H1 (cell line): ENCODE data around the gene MAP9. TPM values are rescaled to one million over a fixed set of nuclear protein-coding genes. Genes with fewer than 3 reads are reported as not detected.

Experiments used
- CTCF ChIA-PET: fragments of 300-600 bp; sonication (Branson Sonifier 250); formaldehyde crosslinking; loops from one replicate; lab custom pipeline; 2021; ENCODE audit not compliant: partially characterized antibody; lab: Charles Lee
- POLR2A ChIA-PET: fragments of 300-600 bp; sonication (Branson Sonifier 250); formaldehyde crosslinking; loops from one replicate; lab custom pipeline; 2021; ENCODE audit warnings: inconsistent platforms; ENCODE audit not compliant: partially characterized antibody; lab: Charles Lee
- DNase-seq, 2 experiments: peaks; one replicate each; pipeline versions ENCODE4 v3.0.0 to v3.0.0-alpha.2; 2010 to 2022; ENCODE audit warnings: low spot score in 2 of 2, low read depth in 1 of 2, mixed read lengths in 1 of 2
- FAIRE-seq: peaks from 2 replicates; lab custom pipeline; 2011; peaks lifted over from hg19 to GRCh38; lab: Jason Lieb, UNC
- H2AFZ ChIP-seq: 2 replicates; pipeline ENCODE4 v1.8.1; 2012; ENCODE audit warnings: low read length, inconsistent platforms
- H2AK5ac ChIP-seq: 2 replicates; pipeline ENCODE4 v1.6.1; 2013; ENCODE audit warnings: low read depth, low read length
- H2BK120ac ChIP-seq: replicated peaks from 2 replicates; pipeline ENCODE3; 2013; ENCODE audit warnings: low read depth, low read length, inconsistent platforms
- H2BK12ac ChIP-seq: 2 replicates; pipeline ENCODE4 v1.6.1; 2013; ENCODE audit warnings: low read depth, low read length
- H2BK15ac ChIP-seq: 2 replicates; pipeline ENCODE4 v1.6.1; 2013; ENCODE audit warnings: low read length
- H2BK20ac ChIP-seq: 2 replicates; pipeline ENCODE4 v1.6.1; 2013; ENCODE audit warnings: low read length
- H2BK5ac ChIP-seq: 2 replicates; pipeline ENCODE4 v1.6.1; 2013; ENCODE audit warnings: low read depth, low read length
- H3K14ac ChIP-seq: 2 replicates; pipeline ENCODE4 v1.6.1; 2013; ENCODE audit warnings: inconsistent platforms; ENCODE audit not compliant: insufficient read length
- H3K18ac ChIP-seq: 2 replicates; pipeline ENCODE4 v1.6.1; 2013; ENCODE audit warnings: low read length; ENCODE audit errors: extremely low read depth
- H3K23ac ChIP-seq: 2 replicates; pipeline ENCODE4 v1.6.1; 2013; ENCODE audit warnings: inconsistent platforms; ENCODE audit not compliant: insufficient read length
- H3K23me2 ChIP-seq: 2 replicates; pipeline ENCODE4 v1.6.1; 2013; ENCODE audit warnings: low read depth, low read length
- H3K27ac ChIP-seq: 2 replicates; pipeline ENCODE4 v1.6.1; 2011; ENCODE audit warnings: low read depth, low read length, inconsistent platforms
- H3K27me3 ChIP-seq, 4 experiments: replicated peaks in 1 of 4; 1 replicate in 1 of 4; 2 replicates in 3 of 4; pipeline versions ENCODE4 v1.6.1 to v1.8.1; 2011 to 2013; ENCODE audit warnings: low read length in 3 of 4, mild to moderate bottlenecking in 3 of 4, inconsistent platforms in 2 of 4, mixed read lengths in 2 of 4, moderate library complexity in 1 of 4; ENCODE audit not compliant: control insufficient read depth in 3 of 4, insufficient read depth in 3 of 4; ENCODE audit errors: extremely low read depth in 1 of 4
- H3K36me3 ChIP-seq, 4 experiments: 2 replicates each; pipeline versions ENCODE4 v1.6.1 to v1.8.1; 2011 to 2013; ENCODE audit warnings: mild to moderate bottlenecking in 4 of 4, low read length in 3 of 4, moderate library complexity in 2 of 4, control low read depth in 1 of 4, inconsistent platforms in 1 of 4; ENCODE audit not compliant: insufficient read depth in 4 of 4, control insufficient read depth in 2 of 4
- H3K4ac ChIP-seq: replicated peaks from 2 replicates; pipeline ENCODE3; 2013; ENCODE audit warnings: low read length, low read depth, mixed read lengths, inconsistent platforms; ENCODE audit not compliant: insufficient read length
- H3K4me1 ChIP-seq, 4 experiments: replicated peaks in 1 of 4; 1 replicate in 1 of 4; 2 replicates in 3 of 4; pipeline versions ENCODE4 v1.6.1 to v1.8.1; 2011 to 2013; ENCODE audit warnings: low read length in 3 of 4, inconsistent platforms in 2 of 4, mixed read lengths in 1 of 4; ENCODE audit not compliant: insufficient read depth in 4 of 4, control insufficient read depth in 3 of 4
- H3K4me2 ChIP-seq, 2 experiments: 2 replicates each; pipeline versions ENCODE4 v1.6.1 to v1.8.1; 2011 to 2013; ENCODE audit warnings: low read depth in 2 of 2, low read length in 2 of 2, control low read depth in 1 of 2, inconsistent platforms in 1 of 2, mild to moderate bottlenecking in 1 of 2; ENCODE audit not compliant: insufficient read depth in 1 of 2
- H3K4me3 ChIP-seq, 4 experiments: fragments of 200-600, 300-600 bp in 1 of 4; sonication (generic), shearing (Covaris generic), sonication (Bioruptor Twin) in 1 of 4; 2 replicates each; pipeline versions ENCODE4 v1.5.1 to v1.8.1; 2011 to 2016; ENCODE audit warnings: low read length in 4 of 4, low read depth in 3 of 4, control low read depth in 2 of 4, inconsistent platforms in 2 of 4, mild to moderate bottlenecking in 2 of 4, mixed read lengths in 1 of 4, moderate library complexity in 1 of 4; ENCODE audit not compliant: insufficient read depth in 2 of 4; ENCODE audit errors: extremely low read depth in 1 of 4
- H3K56ac ChIP-seq: replicated peaks from 2 replicates; pipeline ENCODE3; 2013; ENCODE audit warnings: low read depth, mild to moderate bottlenecking, mixed read lengths, low read length, inconsistent platforms; ENCODE audit not compliant: insufficient read length
- H3K79me1 ChIP-seq: 2 replicates; pipeline ENCODE4 v1.6.1; 2013; ENCODE audit warnings: low read depth, low read length, control low read depth
- H3K79me2 ChIP-seq, 2 experiments: 2 replicates each; pipeline versions ENCODE4 v1.6.1 to v1.8.1; 2012 to 2013; ENCODE audit warnings: low read length in 2 of 2, mild to moderate bottlenecking in 2 of 2, inconsistent platforms in 1 of 2; ENCODE audit not compliant: insufficient read depth in 2 of 2, control insufficient read depth in 1 of 2
- H3K9ac ChIP-seq, 4 experiments: replicated peaks in 1 of 4; 1 replicate in 1 of 4; 2 replicates in 3 of 4; pipeline versions ENCODE4 v1.6.1 to v1.8.1; 2011 to 2013; ENCODE audit warnings: low read depth in 3 of 4, low read length in 3 of 4, control low read depth in 2 of 4, mild to moderate bottlenecking in 2 of 4, moderate library complexity in 2 of 4, inconsistent platforms in 1 of 4; ENCODE audit errors: extremely low read depth in 1 of 4
- H3K9me3 ChIP-seq, 2 experiments: 2 replicates each; pipeline versions ENCODE4 v1.6.1 to v1.8.1; 2012 to 2013; ENCODE audit warnings: mild to moderate bottlenecking in 2 of 2, moderate library complexity in 2 of 2, control low read depth in 1 of 2, inconsistent platforms in 1 of 2, low read depth in 1 of 2, low read length in 1 of 2, mixed read lengths in 1 of 2; ENCODE audit not compliant: insufficient read depth in 2 of 2
- H4K20me1 ChIP-seq, 2 experiments: replicated peaks in 1 of 2; 2 replicates each; pipeline versions ENCODE3 to v1.8.1; 2011 to 2013; ENCODE audit warnings: inconsistent platforms in 2 of 2, low read length in 2 of 2, mild to moderate bottlenecking in 1 of 2; ENCODE audit not compliant: insufficient read depth in 2 of 2, control insufficient read depth in 1 of 2
- H4K5ac ChIP-seq: 2 replicates; pipeline ENCODE4 v1.6.1; 2013; ENCODE audit warnings: low read length, low read depth, mixed read lengths, inconsistent platforms; ENCODE audit not compliant: insufficient read length
- H4K8ac ChIP-seq: 2 replicates; pipeline ENCODE4 v1.8.0; 2013; ENCODE audit warnings: mild to moderate bottlenecking, moderate library complexity, low read length, inconsistent platforms; ENCODE audit not compliant: insufficient read depth; ENCODE audit errors: extremely low read depth
- H4K91ac ChIP-seq: replicated peaks from 2 replicates; pipeline ENCODE3; 2013; ENCODE audit warnings: low read length, mixed read lengths, inconsistent platforms; ENCODE audit not compliant: insufficient read length
- ASH2L ChIP-seq: fragments of 200-600, 300-600 bp; sonication (generic); IDR thresholded peaks from one replicate; pipeline ENCODE4 v1.7.1; 2017; ENCODE audit warnings: low read length
- CREB1 ChIP-seq: IDR thresholded peaks from 2 replicates; pipeline ENCODE4 v1.6.1; 2012; ENCODE audit warnings: inconsistent platforms
- EGR1 ChIP-seq: IDR thresholded peaks from 2 replicates; pipeline ENCODE4 v1.6.1; 2011; ENCODE audit warnings: low read depth, low read length, borderline replicate concordance
- FOSL1 ChIP-seq: IDR thresholded peaks from 2 replicates; pipeline ENCODE4 v1.6.1; 2011; ENCODE audit warnings: mild to moderate bottlenecking, low read depth, low read length, moderate library complexity; ENCODE audit not compliant: insufficient read depth
- GTF2F1 ChIP-seq: IDR thresholded peaks from 2 replicates; pipeline ENCODE4 v1.6.1; 2012; ENCODE audit warnings: low read depth, low read length, improper control_type of control experiment, borderline replicate concordance
- NRF1 ChIP-seq: IDR thresholded peaks from 2 replicates; pipeline ENCODE4 v1.6.1; 2011; ENCODE audit warnings: mild to moderate bottlenecking, low read depth, low read length, improper control_type of control experiment
- POLR2A ChIP-seq, 2 experiments: IDR thresholded peaks; 1 replicate in 1 of 2; 2 replicates in 1 of 2; pipeline ENCODE4 v1.6.1; 2011; ENCODE audit warnings: low read depth in 2 of 2, low read length in 2 of 2, mild to moderate bottlenecking in 2 of 2; ENCODE audit errors: control extremely low read depth in 1 of 2
- POLR2AphosphoS5 ChIP-seq: IDR thresholded peaks from 2 replicates; pipeline ENCODE4 v1.6.1; 2011; ENCODE audit warnings: low read depth, low read length
- RBBP5 ChIP-seq: IDR thresholded peaks from 2 replicates; pipeline ENCODE4 v1.7.1; 2012; ENCODE audit warnings: low read depth, mild to moderate bottlenecking, inconsistent platforms, low read length, moderate library complexity, borderline replicate concordance
- RXRA ChIP-seq: IDR thresholded peaks from 2 replicates; pipeline ENCODE4 v1.6.1; 2011; ENCODE audit warnings: low read depth, mild to moderate bottlenecking, low read length, moderate library complexity; ENCODE audit not compliant: insufficient read depth
- SAP30 ChIP-seq: fragments of 300-600 bp; sonication (generic); IDR thresholded peaks from 2 replicates; pipeline ENCODE4 v1.7.1; 2012; ENCODE audit warnings: low read length, moderate library complexity, mild to moderate bottlenecking, inconsistent platforms; ENCODE audit not compliant: insufficient read depth, insufficient replicate concordance
- SIRT6 ChIP-seq: IDR thresholded peaks from one replicate; pipeline ENCODE4 v1.7.1; 2012; ENCODE audit warnings: low read length, inconsistent platforms
- SIX5 ChIP-seq: IDR thresholded peaks from 2 replicates; pipeline ENCODE4 v1.6.1; 2011; ENCODE audit warnings: mild to moderate bottlenecking, low read depth, low read length
- SP1 ChIP-seq: IDR thresholded peaks from 2 replicates; pipeline ENCODE4 v1.6.1; 2011; ENCODE audit warnings: low read depth, low read length
- SP4 ChIP-seq: IDR thresholded peaks from 2 replicates; pipeline ENCODE4 v1.6.1; 2012; ENCODE audit warnings: low read length, inconsistent platforms
- TAF1 ChIP-seq: IDR thresholded peaks from 2 replicates; pipeline ENCODE4 v1.6.1; 2011; ENCODE audit warnings: mild to moderate bottlenecking, low read depth, low read length
- polyA plus RNA-seq, 7 experiments: library from polyadenylated mRNA; depleted of rRNA in 3 of 7; stranded (reverse) in 5 of 7; unstranded in 2 of 7; fragments of >200 nt in 5 of 7; fragments of 200-250 nt in 2 of 7; gene quantifications; 1 replicate in 5 of 7; 2 replicates in 1 of 7; 4 replicates in 1 of 7; pipeline versions ENCODE4 v1.2.1 to v1.2.3, GENCODE V29; 2011 to 2013; ENCODE audit warnings: missing spikeins in 2 of 7, mixed read lengths in 2 of 7
- total RNA-seq: library from RNA; stranded (reverse); fragmentation: NEBNext Ultra II Directional; extraction: Animal tissue kit (Norgen Biotek cat#: 25700); gene quantifications from 2 replicates; pipeline ENCODE4 v1.2.1, GENCODE V29; 2021
- TF ChIP-seq, protein P1 (sequence below): IDR thresholded peaks from 2 replicates; pipeline ENCODE4 v1.6.1; 2012; ENCODE audit warnings: low read length, inconsistent platforms

The MAP9 gene
- total and polyA plus RNA-seq, 2 of the 8 experiments (the other 6 are each of a cell fraction or from before 2014, with no cell fraction given) = 2.1 to 18.9 TPM

DNA sequence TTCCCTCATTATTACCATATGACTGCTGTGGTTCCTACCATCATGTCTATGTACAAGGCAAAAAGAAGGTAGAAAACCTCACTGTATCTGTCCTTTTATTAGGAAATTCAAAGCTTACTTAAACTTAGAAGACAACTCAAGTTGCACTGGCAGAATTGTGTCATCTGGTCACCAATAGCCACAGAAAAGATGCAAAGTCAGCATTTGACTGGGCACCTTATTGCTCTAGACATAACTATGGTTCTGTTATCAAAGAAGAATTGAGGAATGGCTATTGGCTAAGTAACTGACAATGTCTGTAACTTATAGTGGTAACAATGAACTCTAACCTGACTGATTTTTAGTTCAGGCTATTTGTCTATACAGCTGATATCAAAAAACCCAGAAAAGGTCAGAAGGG lies 45.3 kb downstream of the MAP9 start:
- no peaks in the 10 kb centered on the region for H3K79me2 ChIP-seq
- no peaks in the 10 kb centered on the region for H3K27me3 ChIP-seq
- no peak for DNase-seq
- no peak overlapping the region for H2BK12ac ChIP-seq
- TF ChIP-seq ASH2L (no peak), CREB1 (no peak), RBBP5 (no peak), SP1 (no peak), GTF2F1 (no peak), SIRT6 (no peak), POLR2A (IDR thresholded peaks at IDR 0.05; ENCODE audit: control extremely low read depth in 1 of 2, low read depth in 2 of 2, low read length in 2 of 2) (no peak), FOSL1 (no peak), TAF1 (no peak), RXRA (no peak), SP4 (no peak), NRF1 (no peak), EGR1 (no peak), SIX5 (no peak), POLR2AphosphoS5 (no peak), SAP30 (no peak)
- TF ChIP-seq, protein P1, sequence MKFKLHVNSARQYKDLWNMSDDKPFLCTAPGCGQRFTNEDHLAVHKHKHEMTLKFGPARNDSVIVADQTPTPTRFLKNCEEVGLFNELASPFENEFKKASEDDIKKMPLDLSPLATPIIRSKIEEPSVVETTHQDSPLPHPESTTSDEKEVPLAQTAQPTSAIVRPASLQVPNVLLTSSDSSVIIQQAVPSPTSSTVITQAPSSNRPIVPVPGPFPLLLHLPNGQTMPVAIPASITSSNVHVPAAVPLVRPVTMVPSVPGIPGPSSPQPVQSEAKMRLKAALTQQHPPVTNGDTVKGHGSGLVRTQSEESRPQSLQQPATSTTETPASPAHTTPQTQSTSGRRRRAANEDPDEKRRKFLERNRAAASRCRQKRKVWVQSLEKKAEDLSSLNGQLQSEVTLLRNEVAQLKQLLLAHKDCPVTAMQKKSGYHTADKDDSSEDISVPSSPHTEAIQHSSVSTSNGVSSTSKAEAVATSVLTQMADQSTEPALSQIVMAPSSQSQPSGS = no peak
- no peak overlapping the region for H3K14ac ChIP-seq
- H3K27ac ChIP-seq = no peak overlapping the region
- H2BK20ac ChIP-seq = no peak overlapping the region
- no peak for FAIRE-seq
- H3K23me2 ChIP-seq = no peaks in the 10 kb centered on the region
- no peaks in the 10 kb centered on the region for H3K36me3 ChIP-seq
- no peak overlapping the region for H4K8ac ChIP-seq
- no peak overlapping the region for H3K9ac ChIP-seq
- no peaks in the 10 kb centered on the region for H3K79me1 ChIP-seq
- no peak overlapping the region for H3K4me3 ChIP-seq
- no peak overlapping the region for H3K4me2 ChIP-seq
- H3K18ac ChIP-seq = no peak overlapping the region
- no peak overlapping the region for H4K5ac ChIP-seq
- no peak overlapping the region for H2AK5ac ChIP-seq
- no peaks in the 10 kb centered on the region for H3K4me1 ChIP-seq
- H2BK15ac ChIP-seq = no peak overlapping the region
- CTCF ChIA-PET = no interaction called here
- H2BK5ac ChIP-seq = no peak overlapping the region
- H4K91ac ChIP-seq = no peak overlapping the region
- H3K4ac ChIP-seq = no peak overlapping the region
- no peak overlapping the region for H3K56ac ChIP-seq
- POLR2A ChIA-PET = no interaction called here
- H2AFZ ChIP-seq = no peak overlapping the region
- H2BK120ac ChIP-seq = no peak overlapping the region
- no peaks in the 10 kb centered on the region for H3K9me3 ChIP-seq
- H4K20me1 ChIP-seq = no peaks in the 10 kb centered on the region
- H3K23ac ChIP-seq = no peak overlapping the region
